Activated CD8-positive, alpha-beta memory T cell treated with anti-CD3 and anti-CD28 coated beads for 24 hours (primary cell): ENCODE data around the gene RERG.
"Not testable (repeated sequence)": the region's sequence is repeated elsewhere in the genome, so short reads cannot be mapped to it uniquely, and the experiment has no call there.

Experiments used
- DNase-seq: peaks from one replicate; pipeline ENCODE4 v3.0.0-alpha.2; 2020

Gene RERG, protein sequence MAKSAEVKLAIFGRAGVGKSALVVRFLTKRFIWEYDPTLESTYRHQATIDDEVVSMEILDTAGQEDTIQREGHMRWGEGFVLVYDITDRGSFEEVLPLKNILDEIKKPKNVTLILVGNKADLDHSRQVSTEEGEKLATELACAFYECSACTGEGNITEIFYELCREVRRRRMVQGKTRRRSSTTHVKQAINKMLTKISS

DNA sequence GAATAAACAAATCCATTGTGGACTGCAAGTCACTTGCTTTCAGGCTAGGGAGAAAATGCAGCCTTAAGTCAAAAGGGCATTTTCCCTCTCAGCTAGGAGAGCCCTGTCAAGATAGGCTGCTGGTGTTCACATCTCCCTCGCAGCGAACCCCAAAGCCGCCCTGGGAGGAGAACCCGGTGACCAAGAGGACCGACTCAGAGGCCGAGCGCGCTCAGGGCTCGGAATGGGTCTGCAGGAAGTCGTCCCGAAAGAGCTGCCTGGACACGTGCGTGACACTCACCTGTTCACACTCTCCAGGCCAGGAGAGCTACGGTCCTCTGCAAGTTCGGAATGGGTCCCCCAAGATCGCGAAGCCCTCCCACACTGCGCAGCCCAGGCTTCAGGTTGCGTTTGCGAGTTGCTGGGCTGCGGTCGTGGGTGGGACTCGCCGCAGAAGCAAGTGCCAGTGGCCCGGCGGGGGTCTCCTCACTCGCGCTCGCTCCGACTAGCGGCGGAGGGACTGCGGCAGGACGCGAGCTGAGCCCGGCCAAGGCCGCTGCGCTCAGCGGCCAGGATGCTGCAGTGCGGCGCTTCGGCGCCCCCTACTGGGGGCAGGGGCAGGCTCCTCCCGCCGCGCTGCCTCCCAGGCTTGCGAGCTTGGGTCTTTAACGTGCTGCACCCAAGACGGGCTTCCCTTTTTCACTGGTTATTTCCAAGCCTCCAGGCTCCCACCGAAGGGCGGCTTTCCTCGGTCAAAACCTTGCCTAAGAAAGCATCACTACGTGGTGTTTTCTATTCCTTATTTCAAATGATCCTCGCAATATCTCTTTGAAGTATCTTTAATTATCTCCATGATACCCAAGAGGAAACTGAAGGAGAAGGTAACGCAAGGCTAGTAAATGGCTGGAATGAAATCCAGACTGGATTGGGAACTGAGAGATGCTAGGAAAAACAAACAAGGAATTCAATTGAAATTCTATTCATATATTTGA lies at the start of gene RERG:
RERG (minus strand) TSS at position 503 of the 971 bp plus-strand sequence. CDS start 3,928 bp downstream, outside the sequence.
- peak; percentile 90 for DNase-seq

DNA sequence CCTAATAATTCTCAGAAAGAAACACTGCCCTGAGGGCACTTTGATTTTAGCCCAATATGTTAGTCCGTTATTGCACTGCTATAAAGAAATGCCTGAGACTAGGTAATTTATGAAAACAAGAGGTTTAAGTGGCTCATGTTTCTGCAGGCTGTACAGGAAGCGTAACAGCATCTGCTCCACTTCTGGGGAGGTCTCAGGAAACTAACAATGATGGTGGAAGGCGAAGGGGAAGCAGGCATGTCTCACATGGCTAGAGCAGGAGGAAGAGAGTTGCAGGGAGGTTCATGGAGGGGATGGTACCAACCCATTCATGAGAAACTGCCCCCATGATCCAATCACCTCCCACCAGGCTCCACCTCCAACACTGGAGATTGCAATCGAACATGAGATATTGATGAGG lies 49.4 kb upstream of the RERG start:
- no peak for DNase-seq

DNA sequence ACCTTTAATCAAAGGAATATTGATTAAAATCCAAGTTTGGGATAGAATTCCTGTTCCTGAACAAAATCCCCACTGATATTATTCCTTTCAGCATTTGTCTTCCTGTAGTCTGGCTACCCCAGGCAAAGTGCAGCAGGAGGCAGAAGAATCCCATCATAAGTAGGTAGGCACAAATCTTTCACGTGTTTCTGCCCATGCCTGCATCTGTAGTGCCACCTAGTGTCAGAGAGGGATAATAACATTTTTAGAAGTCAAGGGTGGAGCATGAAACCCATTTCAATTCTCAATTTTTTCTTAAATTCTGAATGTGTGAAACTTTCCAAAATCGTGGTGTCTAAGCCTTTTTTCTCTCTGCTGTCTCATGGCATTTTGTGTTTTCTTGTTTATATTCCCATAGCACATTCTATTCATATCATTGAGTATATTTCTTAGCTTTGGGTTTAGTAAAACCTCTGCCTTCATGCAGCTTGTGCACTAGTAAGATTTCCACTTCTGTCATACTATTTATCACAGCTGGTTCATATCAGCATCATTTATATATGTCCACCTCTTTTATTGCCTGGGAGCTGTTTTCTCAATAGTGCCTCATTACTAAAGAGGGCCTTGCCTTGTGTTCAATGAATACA lies 47.8 kb upstream of the RERG start:
- DNase-seq = peak; percentile 65

DNA sequence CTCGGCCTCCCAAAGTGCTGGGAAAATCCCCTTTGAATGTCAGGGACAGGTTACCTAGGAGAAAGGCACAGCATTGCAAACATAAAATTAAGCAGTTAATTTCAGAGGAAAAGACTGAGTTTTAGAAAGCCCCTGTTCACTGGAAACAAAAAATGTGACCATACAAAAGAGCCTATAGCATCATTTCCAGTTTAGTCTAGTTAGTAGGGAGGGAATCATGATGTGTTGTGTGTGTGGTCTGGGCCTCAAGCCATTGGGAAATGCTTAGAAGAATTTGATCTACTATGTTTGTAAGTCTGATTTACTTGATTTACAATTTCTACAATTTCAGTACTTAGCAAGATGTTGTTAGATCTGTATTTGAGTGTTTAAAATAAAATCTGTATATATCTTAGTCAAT lies 47.1 kb upstream of the RERG start:
- DNase-seq = no peak

DNA sequence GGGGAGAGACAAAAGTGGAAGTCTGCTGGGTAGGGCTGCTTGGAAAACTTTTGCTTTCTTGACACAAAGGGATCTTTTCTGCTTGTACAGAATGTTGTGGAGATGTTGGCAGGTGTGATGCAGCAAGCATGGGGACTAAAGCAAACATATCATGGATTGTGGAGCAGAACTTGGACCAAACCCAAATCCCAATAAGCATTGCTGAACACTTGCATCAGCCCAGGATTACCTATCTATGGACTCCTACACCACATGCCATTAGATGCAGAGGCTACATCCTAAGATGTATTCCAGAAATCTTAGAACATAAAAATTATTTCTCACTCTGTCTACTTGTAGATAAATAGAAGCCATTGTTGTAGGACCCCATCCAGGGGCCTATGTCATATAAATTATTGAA lies 44.7 kb upstream of the RERG start:
- no peak for DNase-seq

DNA sequence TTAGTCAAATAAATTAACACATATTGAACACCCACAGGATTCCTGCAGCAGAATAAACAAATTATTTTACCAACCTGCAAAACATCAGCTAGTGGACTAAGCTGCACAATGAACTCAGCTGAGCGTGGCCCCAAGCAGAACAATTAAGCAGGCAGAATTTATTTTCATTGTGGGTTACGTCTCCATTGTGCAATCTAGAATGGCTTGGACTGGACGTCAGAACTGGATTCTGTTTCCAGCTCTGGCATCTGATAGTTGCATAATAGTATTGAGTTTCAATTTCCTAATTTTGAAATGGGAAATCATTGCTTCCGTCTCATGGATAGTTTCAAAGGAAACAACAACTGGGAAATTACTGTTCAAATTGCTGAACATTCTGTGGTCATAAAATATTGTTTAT lies 35.5 kb upstream of the RERG start:
- no peak for DNase-seq

DNA sequence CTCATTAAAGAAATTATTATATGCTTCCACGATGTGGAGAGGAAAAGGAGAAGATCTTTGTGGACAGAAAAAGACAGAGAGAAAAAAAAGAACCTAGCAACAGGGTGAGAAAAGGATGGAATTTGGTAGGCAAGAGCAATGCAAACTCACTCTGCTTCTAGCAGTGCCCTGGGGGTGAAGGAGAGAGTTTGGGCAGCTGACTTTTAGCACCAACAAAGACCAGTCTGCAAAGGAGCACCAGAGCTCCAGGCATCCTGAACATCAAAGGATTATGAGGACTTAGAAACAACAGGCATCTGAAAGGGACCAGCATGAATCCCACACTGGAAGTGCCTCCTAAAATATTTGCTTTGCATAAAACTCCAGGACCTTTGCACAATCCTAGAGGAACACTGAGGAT lies 32.8 kb upstream of the RERG start:
- no peak for DNase-seq

DNA sequence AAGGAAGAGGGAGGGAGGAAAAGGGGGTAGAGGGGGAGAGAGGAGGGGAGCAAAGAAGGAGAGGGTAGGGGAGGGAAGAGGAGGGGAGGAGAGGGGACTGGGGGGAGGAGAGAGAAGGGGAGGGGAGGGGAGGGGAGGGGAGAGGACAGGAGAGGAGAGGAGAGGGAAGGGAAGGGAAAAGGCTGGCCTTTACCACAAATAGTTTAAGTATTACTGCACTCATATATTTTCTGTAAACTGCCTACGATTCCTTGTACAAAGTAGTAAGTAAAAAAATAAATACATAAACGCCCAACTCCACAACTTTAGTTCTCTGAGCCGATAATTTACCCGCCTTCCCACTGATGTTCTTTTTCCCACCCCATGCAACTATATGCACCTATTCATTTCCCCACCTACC lies 23.7 kb upstream of the RERG start:
- no peak for DNase-seq

DNA sequence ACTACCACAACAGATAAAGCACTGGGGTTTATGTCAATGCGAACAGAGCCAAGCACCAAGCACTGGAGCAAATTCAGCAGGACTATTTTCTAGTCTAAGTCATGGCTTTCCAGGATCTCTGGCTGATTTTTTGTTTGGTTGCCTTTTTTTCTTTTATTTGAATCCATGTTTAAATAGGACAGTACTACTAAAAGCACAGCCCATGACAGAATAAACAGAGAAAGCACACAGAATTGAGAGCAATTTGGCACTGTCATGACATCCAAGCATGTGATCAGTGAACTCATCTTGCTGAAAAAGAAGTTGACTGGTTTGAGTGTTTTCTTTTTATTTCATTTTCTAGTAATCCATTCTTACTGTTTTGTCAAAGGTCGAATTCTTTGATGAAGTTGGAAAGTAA lies 23.1 kb upstream of the RERG start:
- DNase-seq = no peak

DNA sequence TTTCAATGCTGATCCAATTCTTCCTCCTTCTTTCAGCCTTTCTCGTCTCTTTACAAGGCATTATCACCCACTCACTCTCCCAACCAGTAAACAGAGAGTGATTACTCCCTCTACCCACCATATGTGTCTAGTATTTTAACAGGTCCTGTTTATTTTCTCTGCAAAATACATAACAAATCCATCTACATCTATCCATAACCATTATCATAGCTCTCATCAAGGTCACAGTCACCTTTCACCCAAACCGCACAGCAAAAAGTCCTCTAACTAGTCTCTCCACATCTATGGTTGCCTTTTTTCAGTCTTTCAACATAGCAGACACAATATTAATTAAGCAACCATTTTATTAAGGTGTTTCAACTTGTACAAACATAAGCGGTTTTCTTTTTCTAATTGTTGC lies 21.9 kb upstream of the RERG start:
- DNase-seq = no peak

DNA sequence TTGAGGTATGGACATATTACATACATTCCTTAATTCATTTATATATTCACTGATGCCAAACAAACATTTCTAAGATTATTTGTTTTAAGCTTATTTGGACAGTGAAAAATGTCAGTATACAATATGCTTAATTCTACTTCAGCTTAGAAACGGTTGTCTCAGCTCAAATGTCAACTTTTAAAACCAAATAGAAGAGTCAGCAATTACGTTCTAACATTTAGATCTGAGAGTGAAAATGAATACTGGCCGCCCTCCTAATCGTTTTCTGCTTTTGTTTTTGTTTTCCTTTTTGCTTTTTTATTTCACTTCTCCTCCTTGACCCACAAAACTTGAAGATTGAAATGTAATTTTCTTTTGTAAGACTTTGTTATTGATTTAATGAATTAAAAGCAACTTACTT lies 19.7 kb upstream of the RERG start:
- no peak for DNase-seq

DNA sequence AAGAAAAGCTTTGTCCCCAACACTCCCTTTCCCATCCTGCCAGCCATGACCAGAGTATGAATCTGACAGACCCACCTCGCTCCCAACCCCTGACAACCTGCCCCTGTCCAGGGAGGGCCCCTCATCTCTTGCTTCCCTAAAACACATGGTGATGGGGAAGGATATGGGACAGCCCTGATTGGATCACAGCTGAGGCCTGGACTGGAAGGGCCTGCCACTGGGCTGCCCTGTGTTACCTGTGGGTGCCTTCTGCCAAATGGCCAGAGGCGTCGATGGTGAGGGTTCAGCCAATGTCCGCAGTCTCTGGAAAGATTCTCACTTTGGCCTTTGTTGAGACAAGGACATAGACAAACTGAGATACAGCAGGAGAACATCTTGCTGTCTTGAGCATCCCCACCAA lies 13.3 kb upstream of the RERG start:
- no peak for DNase-seq

DNA sequence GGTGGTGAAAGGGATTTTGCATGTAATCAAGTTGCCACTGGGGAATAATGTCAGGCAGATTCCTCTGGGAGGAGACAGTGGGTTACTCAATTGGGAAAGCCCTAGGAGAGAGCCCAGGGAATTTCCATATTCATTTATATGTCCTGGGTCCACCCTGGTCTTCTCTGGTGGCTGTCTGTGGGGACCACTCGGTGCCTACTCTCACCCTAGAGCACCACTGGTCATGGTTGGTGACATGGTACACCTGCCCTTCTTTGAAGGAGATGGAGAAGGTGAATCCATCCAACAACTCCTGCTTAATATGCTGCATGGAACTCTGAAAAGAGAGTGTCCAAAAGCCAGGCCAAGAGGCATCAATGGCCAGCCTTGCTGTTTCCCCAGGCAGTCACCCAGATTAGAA lies 12.8 kb upstream of the RERG start:
- no peak for DNase-seq

DNA sequence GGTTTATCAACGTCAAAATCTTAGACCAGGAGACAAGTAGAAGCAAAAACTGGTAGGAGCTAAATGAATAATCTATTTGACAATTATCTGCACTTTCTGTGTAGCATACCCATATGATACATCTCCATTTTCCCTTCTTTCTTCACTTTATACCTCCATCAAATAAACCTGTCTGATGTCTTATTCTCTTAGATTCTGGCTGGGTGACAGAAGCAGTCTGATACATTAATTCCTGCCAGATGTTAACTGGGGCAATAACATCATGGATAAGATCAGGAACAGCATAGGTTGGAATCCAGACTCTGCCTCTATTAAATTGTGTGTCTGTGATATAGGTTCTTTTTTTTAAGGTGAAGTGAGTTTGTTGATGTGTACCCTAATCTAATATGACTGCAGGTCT lies 11.7 kb upstream of the RERG start:
- DNase-seq = no peak

DNA sequence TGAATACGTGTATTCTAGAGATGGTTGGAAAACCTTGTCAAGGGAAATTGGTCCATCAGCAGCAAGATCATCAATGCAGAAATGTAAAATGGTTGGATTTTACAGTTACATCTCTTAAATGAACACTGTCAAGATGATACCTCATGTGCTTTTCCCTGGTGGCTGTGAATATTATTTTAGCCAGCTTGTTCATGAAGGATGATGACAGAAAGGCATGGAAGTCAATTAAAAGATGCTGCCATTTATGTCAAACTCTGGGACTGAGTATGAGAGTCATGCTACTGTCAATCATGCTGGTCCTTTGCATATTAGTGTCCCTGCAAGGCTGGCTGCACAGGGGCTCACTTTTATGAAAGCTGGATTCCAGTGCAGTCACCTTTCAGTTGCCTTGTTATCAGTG lies 10.3 kb upstream of the RERG start:
- no peak for DNase-seq

DNA sequence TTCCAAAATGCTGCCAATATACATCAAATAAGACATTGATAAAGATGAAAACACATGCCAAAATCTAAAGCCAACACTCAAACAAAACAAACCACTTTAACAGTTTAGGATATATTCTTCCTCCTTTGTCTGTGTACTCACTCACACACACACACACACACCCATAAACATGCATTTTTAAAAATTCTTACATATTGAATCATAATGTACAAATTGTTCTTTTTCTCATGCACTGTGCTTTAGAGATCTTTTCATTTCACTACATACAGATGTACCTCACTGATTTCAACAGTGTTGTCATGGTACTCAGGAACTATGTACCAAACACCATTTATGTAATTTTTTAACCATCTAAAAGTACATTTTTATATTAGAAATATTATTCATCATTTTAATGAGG lies 9.5 kb upstream of the RERG start:
- no peak for DNase-seq

DNA sequence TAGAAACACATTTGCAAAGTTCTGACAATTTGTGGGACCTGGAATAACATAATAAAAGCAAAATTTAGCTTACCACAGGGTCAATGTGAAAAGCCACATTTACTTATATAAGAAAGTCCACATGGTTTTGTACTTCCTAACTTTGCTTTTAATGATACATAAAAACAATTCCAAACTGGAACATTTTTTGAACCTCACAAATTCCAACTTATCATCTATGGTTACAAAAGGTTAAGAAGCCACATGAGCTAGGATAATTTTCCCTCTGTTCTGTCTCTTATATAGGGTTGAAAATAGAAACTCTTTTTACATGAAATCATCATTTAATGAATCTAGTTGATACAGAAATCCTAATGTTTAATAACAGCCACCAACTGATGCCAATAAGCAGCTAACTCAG lies 8.9 kb upstream of the RERG start:
- no peak for DNase-seq

DNA sequence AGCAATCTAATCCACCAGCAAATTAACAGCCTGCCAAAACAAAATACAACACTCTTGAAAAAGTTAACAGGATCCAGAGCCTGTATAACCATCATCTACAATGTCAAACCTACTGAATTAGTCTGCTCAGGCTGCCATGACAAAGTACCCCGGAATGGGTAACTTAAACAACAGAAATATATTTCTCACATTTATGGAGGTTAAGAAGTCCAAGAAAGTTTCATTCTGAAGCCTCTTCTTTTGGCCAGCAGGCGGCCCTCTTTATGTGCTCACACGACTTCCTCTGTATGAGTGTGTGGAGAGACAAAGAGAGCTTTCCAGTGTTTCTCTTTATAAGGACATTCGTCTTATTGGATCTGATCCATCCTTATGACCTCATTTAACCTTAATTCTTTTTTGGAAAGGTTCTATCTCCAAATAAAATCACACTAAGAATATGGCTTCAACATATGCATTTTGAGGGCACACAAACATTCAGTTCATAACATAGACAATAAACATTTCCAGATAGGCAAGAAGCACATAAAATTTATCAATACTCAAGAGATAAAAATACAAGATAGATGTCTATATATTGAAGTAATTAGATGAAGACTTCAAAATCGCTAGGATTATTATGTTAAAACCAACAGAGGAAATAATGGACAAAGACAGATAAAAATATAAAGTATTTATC lies 5.9 kb upstream of the RERG start:
- DNase-seq = no peak

DNA sequence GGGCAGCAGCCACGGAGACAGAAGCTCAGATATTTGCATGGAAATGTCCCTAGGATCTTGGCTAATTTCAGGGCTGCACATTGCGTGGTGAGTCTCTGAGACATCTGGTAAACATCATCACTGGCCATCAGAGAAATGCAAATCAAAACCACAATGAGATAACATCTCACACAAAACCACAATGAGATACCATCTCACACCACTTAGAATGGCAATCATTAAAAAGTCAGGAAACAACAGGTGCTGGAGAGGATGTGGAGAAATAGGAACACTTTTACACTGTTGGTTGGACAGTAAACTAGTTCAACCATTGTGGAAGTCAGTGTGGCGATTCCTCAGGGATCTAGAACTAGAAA lies 4.6 kb upstream of the RERG start:
- DNase-seq = not testable (repeated sequence)

DNA sequence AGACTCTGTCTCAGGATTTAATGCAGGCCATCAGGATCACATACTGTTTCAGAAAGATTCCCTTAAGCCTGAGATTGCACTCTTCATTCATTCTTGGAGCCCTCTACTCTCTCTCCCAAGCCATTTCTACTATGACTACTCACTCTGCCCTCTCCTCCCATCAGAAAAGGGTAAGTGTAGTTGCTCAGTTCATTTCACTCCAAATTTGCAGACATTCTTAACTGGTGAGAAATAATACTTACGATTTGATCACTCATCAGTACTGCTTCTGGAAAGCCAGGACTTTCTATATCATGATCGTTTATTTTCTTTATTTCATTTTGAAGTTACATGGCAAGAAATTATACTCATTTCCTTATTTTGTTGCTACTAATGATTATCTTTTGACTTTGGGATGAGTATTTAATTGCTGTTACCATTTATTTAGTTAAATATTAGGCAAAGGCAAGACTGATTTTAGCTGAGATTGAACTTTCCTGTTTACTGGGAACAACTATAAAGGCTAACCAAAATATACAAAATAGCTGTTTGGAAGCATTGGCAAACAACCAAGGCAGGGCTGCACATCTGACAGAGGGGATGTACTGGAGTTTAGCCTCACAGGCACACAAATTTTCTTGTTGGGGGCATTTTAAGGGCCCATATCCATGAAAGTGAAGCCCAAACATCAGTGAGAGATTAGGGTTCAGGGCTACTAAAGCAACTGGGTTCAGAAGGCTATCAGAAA lies 4.1 kb upstream of the RERG start:
- DNase-seq = no peak

DNA sequence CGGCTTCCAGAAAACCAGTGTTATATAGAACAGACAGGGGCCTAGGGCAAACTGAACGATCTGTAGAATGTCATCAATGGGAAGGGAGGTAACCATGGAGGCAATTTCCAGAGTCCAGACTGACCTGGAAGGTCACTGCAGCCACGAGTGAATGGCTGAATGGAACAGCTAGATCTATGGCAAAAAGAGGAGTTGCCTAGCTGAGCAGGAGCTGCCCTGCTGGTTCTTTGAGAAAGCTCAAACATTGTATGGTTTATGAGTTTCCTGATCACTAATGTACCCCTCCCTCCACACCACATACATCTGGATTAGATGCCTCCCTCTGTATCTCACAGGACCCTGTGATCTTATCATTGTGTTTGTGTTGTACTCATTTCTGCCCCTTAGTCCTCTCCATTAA lies 1.0 kb upstream of the RERG start:
- no peak for DNase-seq

DNA sequence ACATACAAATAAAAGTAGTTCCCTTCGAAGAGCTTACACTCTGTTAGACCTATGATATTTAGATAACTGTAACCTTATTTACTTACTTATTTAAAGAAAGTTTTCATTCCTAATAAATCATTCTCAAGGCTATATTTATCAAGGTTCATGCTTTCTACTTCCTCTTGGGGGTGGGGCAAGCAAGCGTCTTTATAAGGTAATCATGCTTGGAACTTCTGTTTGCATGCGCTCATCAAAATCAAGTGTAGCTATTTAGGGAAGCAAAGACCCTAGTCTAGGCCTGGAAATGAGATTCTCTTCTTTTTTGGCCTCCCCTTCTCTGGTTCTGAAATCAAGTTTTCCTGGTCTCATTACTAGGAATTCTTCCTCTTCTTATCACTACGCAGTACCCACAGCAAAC lies 766 bp downstream of the RERG start:
- no peak for DNase-seq

DNA sequence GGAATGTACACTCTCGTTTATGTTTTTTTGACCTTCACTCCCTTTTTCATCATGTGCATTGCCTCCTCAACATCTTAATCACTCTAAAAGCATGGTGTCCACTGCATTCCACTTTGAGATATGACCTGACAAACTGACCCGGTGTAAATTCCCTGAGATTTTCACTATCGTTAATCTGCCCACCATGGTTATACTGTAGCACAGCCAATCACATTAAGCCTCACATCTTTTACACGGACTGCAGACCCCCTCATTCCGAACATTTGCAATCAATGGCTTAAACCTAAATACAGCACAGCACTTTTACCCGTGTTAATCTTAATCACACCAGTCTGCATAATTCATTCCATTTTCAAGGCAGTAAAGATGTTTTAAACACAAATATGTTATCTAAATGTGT lies 2.4 kb downstream of the RERG start:
- no peak for DNase-seq
